Measurements from ENCODE around the gene CEND1. TPM values are rescaled to one million over a fixed set of nuclear protein-coding genes. Genes with fewer than 3 reads are reported as not detected.

CEND1 gene
- total RNA-seq, 1 experiment from 2014 or later, result 0.81 TPM

- peaks cover 9% of the 10 kb centered on the region for H3K23me2 ChIP-seq (ENCODE audit: insufficient read length, low read depth, low read length, poor library complexity, severe bottlenecking)
- TF ChIP-seq, protein P1, sequence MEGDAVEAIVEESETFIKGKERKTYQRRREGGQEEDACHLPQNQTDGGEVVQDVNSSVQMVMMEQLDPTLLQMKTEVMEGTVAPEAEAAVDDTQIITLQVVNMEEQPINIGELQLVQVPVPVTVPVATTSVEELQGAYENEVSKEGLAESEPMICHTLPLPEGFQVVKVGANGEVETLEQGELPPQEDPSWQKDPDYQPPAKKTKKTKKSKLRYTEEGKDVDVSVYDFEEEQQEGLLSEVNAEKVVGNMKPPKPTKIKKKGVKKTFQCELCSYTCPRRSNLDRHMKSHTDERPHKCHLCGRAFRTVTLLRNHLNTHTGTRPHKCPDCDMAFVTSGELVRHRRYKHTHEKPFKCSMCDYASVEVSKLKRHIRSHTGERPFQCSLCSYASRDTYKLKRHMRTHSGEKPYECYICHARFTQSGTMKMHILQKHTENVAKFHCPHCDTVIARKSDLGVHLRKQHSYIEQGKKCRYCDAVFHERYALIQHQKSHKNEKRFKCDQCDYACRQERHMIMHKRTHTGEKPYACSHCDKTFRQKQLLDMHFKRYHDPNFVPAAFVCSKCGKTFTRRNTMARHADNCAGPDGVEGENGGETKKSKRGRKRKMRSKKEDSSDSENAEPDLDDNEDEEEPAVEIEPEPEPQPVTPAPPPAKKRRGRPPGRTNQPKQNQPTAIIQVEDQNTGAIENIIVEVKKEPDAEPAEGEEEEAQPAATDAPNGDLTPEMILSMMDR (conservative IDR thresholded peaks at IDR 0.05), result peak; percentile 78
- Mint-ChIP-seq H3K36me3 (ENCODE audit: insufficient read depth in 1 of 3, low read depth in 3 of 3) (peaks cover 0 to 15% (median 11%) of the 10 kb centered on the region in 3 experiments; a peak in 4 of 7 replicates), H3K4me1 (peaks cover 8 to 18% of the 10 kb centered on the region in 2 experiments), H3K27ac (peak within 1 kb of the TSS in 1 of 3 experiments; percentile 89; a peak in 2 of 7 replicates), H3K9me3 (no peaks in the 10 kb centered on the region), H3K4me3 (peak within 1 kb of the TSS; percentile 75 to 87), H3K27me3 (ENCODE audit: low read depth) (no peaks in the 10 kb centered on the region)
- no peak within 1 kb of the TSS for H2AFZ ChIP-seq (ENCODE audit: low read length)
- no peaks in the 10 kb centered on the region; the same call in 1 of the 2 replicates for H3K4me1 ChIP-seq (ENCODE audit: insufficient read depth, low read length)
- no peaks in the 10 kb centered on the region for H3K27me3 ChIP-seq (ENCODE audit: insufficient read depth, low read length)
- no peaks in the 10 kb centered on the region for H3K9me3 ChIP-seq (ENCODE audit: control insufficient read depth, low read depth, low read length)
- peak within 1 kb of the TSS; percentile 28 for H3K18ac ChIP-seq (ENCODE audit: insufficient read length, low read depth, low read length)
- no peak within 1 kb of the TSS for H2BK12ac ChIP-seq (ENCODE audit: insufficient read length, low read depth, low read length)
- DNase-seq, result peak; percentile 80
- H3K14ac ChIP-seq (ENCODE audit: insufficient read depth, low read length), result peak within 1 kb of the TSS; percentile 37; the same call in 1 of the 2 replicates
- no CpG with 5 or more reads among the region's 69 CpGs for WGBS (ENCODE audit: extremely low coverage, insufficient read length, low lambda C conversion rate)
- H3K4me2 ChIP-seq (ENCODE audit: insufficient read depth, insufficient read length, low read length), result peak within 1 kb of the TSS; percentile 72
- H3K9ac ChIP-seq (ENCODE audit: extremely low read depth, insufficient read length, low read length), result peak within 1 kb of the TSS; percentile 36
- no peak within 1 kb of the TSS for H3K4ac ChIP-seq (ENCODE audit: low read depth, low read length)
- H3K79me1 ChIP-seq (ENCODE audit: insufficient read depth, low read depth, low read length, poor library complexity, severe bottlenecking), result no peaks in the 10 kb centered on the region
- H3T11ph ChIP-seq (ENCODE audit: low read length), result no peak within 1 kb of the TSS
- no peak within 1 kb of the TSS for H3K23ac ChIP-seq (ENCODE audit: insufficient read length, low read depth, low read length)
- no peak within 1 kb of the TSS for H3K56ac ChIP-seq (ENCODE audit: insufficient read length, low read depth, low read length)
- H2BK20ac ChIP-seq (ENCODE audit: low read depth, low read length, poor library complexity, severe bottlenecking), result no peak within 1 kb of the TSS
- H2BK15ac ChIP-seq (ENCODE audit: low read depth, low read length), result no peak within 1 kb of the TSS
- H4K5ac ChIP-seq (ENCODE audit: insufficient read length, low read depth, low read length), result no peak within 1 kb of the TSS
- no peak within 1 kb of the TSS for H3K27ac ChIP-seq (ENCODE audit: insufficient read length, low read depth, low read length)
- H2BK5ac ChIP-seq (ENCODE audit: insufficient read length, low read length), result no peak within 1 kb of the TSS
- H2BK120ac ChIP-seq (ENCODE audit: low read depth, low read length, poor library complexity, severe bottlenecking), result no peak within 1 kb of the TSS
- peaks cover 2% of the 10 kb centered on the region for H4K20me1 ChIP-seq (ENCODE audit: control insufficient read depth, insufficient read depth, insufficient read length)
- no peaks in the 10 kb centered on the region for H3K79me2 ChIP-seq (ENCODE audit: insufficient read depth, low read length)
- H4K8ac ChIP-seq (replicated peaks; ENCODE audit: insufficient read length, low read depth, low read length), result no peak within 1 kb of the TSS
- H2AK5ac ChIP-seq (ENCODE audit: insufficient read length, low read length), result no peak within 1 kb of the TSS
- H4K91ac ChIP-seq (ENCODE audit: insufficient read length, low read depth, low read length), result no peak within 1 kb of the TSS
Measured at GRCh38 chr11:798093-798713, 8.3 kb upstream of the CEND1 start, which contains the start of gene SLC25A22. TSS of gene SLC25A22 (minus strand) at chr11:798281. CDS start at chr11:795006, 3,275 bp downstream.

Data from H9 (cell line).